ENCODE results near the gene CA9.
"Not testable (repeated sequence)": the region's sequence is repeated elsewhere in the genome, so short reads cannot be mapped to it uniquely, and the experiment has no call there.

CA9 gene

DNA sequence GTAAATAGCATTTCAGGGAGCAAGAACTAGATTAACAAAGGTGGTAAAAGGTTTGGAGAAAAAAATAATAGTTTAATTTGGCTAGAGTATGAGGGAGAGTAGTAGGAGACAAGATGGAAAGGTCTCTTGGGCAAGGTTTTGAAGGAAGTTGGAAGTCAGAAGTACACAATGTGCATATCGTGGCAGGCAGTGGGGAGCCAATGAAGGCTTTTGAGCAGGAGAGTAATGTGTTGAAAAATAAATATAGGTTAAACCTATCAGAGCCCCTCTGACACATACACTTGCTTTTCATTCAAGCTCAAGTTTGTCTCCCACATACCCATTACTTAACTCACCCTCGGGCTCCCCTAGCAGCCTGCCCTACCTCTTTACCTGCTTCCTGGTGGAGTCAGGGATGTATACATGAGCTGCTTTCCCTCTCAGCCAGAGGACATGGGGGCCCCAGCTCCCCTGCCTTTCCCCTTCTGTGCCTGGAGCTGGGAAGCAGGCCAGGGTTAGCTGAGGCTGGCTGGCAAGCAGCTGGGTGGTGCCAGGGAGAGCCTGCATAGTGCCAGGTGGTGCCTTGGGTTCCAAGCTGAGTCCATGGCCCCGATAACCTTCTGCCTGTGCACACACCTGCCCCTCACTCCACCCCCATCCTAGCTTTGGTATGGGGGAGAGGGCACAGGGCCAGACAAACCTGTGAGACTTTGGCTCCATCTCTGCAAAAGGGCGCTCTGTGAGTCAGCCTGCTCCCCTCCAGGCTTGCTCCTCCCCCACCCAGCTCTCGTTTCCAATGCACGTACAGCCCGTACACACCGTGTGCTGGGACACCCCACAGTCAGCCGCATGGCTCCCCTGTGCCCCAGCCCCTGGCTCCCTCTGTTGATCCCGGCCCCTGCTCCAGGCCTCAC is at the start of gene CA9:
TSS of gene CA9 (plus strand) at position 797 of the 893 bp plus-strand sequence. CDS start at position 829, 32 bp downstream.
- no peak for DNase-seq

DNA sequence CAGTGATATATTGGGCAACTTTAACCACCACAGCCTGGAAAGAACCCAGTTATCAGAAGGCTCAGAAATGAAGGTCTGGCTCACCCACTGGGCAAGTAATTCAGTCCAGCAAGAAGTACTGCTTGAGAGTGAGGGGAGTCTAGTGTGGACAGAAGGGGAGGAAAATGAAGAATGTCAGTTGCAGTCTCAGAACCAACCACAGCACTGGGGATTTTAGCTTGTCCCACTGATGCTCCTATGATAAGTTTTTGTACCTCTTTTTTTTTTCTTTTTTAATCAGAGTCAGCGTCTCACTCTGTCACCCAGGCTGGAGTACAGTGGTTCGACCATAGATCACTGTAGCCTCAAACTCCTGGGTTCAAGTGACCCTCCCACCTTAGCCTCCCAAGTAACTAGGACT is 46.2 kb upstream of the CA9 start:
- DNase-seq: no peak

DNA sequence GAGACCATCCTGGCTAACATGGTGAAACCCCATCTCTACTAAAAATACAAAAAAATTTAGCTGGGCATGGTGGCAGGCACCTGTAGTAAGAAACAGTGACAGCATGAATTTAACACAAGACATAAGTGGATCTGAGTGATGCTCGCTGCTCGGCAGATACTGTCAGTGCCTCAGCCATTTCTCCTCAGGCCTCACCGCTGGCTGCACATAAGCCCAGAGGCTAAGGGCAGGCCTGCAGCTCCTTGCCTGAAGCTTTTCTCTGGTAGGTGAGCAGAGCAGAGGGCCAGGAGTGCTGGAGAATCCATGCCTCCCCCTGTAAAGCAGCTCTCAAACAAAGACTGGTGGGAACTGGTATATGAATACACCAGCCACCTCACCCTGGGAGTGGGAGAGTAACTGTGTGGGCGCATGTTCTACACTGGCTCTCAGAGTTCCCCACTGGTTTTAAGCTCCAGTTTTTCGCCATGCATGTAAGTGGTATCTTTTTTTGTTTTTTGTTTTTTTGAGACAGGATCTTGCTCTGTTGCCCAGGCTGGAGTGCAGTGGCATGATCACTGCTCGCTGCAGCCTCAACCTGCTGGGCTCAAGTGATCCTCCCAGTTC is 45.2 kb upstream of the CA9 start:
- no peak for DNase-seq

DNA sequence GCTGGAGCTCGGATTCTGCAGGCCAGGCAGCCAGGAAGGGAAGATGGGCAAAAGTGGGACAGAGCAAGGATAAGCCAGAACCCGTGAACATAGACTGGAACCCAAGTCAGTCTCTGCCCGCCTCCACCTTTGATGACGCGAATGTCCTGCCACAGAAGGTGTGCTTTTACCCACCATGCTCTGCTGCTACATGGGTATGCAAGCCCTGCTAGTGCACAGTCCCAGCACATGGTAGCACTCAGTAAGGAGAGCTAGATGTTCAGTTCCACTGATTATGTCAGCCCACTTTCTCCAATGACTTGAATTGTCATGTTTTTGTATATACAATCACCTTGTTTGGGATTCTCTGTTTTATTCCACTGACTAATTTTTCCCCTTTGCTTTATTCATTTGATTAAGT is 44.1 kb upstream of the CA9 start:
- no peak for DNase-seq

DNA sequence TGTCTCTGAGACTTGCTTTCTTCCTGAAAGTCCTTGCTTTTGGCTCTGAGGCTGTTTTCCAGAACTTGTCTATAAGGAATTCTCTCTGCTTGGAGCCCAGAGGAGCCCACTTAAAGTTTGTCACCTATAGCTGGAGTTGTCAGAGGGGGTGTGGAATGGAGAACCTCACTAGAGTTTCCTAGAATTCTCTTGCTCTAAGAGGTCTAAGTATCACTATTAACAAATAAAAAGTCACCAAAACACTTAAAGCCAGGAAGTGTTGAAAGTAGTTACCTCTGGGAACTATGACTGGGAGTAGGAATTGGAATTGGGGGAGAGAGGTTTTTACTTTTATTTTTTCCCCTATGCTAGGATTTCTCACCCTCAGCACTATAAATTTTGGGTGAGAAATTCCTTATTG is 38.0 kb upstream of the CA9 start:
- no peak for DNase-seq

DNA sequence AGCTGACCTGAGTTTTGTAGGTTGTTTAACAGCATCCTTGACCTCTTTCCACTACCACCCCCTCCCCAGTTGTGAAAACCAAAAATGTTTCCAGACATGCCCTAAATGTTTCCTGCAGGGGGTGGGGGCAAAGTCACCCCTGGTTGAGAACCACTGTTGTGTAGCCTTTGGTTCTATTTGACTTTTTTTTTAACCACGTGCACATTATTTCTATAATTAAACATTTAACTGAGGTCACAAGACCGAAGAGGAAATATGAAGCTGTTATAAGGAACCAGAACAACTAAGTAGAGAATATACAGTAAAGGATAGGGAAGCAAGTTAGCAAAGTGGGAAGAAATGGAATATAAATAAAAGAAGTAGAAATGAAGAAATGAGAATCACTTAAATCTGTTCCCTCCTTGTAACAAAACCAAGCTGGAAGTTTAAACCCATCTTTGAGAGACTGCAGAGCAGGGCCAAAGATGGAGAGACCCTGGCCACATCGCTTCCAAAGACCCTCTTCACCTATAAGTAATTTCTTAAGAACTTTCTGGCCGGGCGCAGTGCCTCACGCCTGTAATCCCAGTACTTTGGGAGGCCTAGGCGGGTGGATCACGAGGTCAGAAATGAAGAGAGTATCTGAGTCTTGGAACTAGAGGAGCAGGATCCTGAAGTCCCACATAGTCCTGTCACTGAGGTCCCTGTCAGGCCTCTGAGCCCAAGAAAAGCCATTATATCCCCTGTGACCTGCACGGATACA is 37.4 kb upstream of the CA9 start:
- DNase-seq: no peak

DNA sequence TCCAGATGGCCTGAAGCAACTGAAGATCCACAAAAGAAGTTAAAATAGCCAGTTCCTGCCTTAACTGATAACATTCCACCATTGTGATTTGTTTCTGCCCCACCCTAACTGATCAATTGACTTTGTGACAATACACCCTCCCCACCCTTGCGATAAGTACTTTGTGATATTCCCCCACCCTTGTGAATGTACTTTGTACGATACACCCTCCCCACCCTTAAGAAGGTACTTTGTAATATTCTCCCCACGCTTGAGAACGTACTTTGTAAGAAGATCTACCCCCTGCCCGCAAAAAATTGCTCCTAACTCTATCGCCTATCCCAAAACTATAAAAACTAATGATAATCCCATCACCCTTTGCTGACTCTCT is 36.9 kb upstream of the CA9 start:
- DNase-seq: not testable (repeated sequence)

DNA sequence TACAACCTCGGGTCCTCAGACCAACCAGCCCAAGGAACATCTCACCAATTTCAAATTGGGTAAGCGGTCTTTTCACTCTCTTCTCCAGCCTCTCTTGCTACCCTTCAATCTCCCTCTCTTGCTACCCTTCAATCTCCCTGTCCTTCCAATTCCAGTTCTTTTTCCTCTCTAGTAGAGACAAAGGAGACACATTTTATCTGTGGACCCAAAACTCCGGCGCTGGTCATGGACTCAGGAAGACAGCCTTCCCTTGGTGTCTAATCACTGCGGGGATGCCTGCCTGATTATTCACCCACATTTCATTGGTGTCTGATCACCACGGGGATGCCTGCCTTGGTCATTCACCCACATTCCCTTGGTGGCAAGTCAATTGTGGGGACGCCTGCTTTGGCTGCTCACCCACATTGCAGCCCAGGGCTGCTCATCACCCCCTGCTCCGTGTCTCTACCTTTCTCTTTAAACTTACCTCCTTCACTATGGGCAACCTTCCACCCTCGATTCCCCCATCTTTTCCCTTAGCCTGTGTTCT is 36.2 kb upstream of the CA9 start:
- not testable (repeated sequence) for DNase-seq

DNA sequence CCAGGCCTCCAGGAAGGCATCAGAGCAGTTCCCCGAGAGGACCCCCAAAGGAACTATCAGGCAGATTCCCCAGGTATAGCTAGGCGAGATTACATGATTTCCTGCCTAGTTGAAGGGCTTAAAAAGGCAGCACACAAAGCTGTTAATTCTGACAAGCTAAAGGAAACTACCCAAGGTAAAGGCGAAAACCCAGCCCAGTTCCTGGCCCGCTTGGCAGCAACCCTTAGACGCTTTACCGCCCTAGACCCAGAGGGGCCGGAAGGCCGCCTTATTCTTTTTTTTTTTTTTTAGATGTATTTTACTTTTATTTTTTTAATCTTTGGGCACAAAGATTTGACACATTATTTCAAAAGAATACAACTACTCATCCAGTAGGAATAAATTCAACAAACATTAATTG is 35.0 kb upstream of the CA9 start:
- DNase-seq: peak in 1 of 4 experiments; percentile 12

DNA sequence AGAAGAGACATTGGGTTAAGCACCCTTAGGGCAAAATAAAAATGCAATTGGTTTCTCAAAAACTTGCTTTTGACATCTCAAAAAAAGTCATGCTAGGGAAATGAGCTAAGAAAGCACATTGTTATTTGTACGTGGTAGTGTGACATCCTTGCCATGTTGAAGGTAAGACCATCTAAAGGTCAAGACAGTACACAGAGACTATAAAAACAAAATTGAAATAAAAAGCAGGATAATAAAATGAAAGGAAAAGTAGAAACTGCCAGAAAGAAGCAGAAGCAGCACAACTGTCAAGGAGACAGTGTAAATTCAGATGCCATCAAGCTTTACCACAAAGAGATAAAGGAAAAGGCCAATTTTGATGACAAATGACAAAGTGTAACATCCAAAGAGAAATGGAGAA is 34.5 kb upstream of the CA9 start:
- not testable (repeated sequence) for DNase-seq

DNA sequence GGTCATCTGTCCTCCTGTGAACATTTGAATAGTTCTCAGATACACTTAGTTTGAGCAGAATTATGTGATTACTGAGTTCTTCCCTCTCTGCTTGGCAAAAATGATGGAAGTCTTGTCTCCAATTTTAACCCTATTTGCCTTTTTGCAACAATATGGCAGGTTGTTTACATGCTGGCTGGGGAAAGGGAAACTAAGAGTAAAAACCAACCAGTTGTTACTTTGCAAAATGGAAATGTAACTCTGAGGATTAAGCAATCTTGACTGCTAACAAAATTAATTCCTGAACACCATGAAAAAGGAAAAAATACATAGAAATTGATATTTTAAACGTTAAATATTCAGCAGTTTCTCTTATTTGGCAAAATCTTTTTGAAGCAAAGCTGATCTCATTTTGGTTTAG is 34.1 kb upstream of the CA9 start:
- DNase-seq: no peak

DNA sequence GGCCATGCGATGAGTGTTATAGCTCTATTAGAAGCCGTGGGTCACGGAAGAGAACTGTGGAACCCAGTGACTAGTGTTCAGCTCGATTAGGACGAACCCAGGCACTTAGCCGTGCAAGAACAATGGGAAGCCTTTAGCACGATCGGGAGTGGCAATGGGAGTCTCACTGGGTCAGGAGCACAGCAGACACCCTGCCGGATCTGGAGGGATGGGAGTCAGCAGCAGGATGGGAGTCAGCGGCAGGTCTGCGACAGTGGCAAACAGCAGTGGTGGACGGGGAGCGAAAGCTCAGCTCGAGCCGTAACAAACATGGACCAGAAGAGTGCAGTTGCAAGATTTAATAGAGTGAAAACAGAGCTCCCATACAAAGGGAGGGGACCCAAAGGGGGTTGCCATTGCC is 33.3 kb upstream of the CA9 start:
- DNase-seq: not testable (repeated sequence)

DNA sequence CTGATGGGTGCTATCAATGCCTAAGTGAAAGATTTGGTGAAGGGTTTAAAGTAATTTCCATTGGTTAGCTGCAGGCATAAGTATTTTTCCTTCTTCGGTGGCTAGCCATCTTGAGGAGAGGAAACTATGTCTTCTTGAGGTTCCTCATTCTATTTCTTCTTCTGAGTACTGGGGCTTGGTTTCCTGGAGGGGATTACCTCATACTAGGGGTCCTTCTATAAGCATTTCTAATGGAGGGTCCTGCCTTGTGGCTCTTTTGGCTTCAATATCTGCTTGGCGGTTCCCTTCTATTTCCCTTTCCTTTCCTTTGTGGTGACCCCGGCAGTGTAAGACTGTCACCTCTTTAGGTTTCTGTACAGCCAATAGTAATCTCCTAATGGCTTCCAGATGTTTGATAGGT is 32.2 kb upstream of the CA9 start:
- DNase-seq: not testable (repeated sequence)

DNA sequence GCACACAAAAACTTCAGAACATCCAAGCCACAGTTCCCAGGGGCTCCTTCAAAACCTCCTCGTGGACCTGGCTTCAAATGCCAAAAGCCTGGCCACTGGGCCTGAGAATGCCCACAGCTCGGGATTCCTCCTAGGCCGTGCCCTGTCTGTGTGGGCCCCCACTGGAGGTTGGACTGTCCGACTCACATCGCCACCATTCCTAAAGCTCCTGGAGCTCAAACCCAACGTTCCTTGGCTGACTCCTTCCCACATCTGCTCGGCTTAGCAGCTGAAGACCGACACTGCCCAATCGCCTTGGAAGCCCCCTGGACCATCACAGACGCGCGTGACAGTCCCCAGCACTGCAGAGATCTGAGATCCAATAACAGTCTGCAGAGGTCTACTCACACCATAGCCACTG is 30.7 kb upstream of the CA9 start:
- DNase-seq: no peak

DNA sequence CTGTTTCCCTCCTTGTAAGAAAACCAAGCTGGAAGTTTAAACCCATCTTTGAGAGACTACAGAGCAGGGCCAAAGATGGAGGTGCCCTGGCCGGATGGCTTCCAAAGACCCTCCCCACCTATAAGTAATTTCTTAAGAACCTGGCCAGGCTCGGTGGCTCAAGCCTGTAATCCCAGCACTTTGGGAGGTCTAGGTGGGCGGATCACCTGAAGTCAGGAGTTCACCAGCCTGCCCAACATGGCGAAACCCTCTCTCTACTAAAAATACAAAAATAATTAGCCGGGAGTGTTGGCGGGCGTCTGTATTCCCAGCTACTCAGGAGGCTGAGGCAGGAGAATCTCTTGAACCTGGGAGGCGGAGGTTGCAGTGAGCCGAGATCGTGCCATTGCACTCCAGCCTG is 28.0 kb upstream of the CA9 start:
- DNase-seq: not testable (repeated sequence)

DNA sequence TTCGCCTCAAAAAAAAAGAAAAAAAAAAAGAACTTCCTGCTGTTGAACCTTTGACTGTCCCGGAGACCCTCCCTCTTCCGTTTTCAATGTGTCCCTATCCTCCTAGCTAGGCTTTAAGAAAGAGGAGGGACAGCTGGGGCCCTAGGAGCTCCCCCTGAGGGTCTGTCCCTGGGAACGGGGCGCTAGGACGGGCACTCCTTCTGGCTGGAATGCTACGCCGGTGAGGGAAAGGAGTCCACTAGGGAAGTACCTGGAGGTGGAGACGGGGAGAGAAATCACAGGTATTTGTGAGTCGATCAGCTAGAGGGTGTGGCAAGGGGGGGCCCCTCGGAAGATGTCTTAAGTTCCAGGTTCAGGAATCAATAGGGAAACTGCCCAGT is 27.6 kb upstream of the CA9 start:
- no peak for DNase-seq

DNA sequence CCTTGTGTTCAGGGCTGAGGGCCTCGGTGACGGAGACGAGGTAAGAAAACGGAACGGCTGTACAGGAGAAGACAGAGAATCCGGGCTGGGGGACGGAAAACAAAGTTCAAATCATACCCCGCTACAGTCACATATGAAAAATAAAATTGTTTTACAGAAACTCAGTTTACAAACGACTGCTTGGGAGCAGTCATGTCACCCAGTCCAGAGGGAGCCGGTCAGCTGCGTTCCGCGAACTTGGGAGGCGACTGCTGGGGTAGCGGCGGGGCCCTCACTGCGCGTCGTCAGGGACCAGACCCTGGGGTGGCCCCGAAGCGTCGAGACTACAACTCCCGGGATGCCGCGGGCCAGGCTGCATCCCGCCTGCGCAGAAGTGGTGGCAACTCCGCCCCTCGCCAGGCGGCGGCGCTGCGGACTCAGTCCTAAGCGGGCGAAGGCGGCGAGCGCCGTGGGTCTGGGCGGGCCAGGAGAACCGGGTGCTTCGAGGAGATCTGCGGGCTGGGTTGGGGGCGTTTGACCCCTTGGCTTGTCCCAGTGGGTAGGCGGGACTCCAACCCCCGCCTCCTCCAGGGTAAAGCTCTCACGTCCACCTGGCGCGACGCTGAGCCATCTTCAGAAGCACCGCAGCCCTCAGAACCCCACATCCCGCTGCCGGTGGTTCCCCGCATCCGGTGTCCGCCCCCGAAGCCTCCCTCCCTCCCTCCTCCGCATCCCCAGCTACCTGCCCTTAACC is 27.0 kb upstream of the CA9 start:
- DNase-seq: peak; percentile 76 to 89 (median 84)

DNA sequence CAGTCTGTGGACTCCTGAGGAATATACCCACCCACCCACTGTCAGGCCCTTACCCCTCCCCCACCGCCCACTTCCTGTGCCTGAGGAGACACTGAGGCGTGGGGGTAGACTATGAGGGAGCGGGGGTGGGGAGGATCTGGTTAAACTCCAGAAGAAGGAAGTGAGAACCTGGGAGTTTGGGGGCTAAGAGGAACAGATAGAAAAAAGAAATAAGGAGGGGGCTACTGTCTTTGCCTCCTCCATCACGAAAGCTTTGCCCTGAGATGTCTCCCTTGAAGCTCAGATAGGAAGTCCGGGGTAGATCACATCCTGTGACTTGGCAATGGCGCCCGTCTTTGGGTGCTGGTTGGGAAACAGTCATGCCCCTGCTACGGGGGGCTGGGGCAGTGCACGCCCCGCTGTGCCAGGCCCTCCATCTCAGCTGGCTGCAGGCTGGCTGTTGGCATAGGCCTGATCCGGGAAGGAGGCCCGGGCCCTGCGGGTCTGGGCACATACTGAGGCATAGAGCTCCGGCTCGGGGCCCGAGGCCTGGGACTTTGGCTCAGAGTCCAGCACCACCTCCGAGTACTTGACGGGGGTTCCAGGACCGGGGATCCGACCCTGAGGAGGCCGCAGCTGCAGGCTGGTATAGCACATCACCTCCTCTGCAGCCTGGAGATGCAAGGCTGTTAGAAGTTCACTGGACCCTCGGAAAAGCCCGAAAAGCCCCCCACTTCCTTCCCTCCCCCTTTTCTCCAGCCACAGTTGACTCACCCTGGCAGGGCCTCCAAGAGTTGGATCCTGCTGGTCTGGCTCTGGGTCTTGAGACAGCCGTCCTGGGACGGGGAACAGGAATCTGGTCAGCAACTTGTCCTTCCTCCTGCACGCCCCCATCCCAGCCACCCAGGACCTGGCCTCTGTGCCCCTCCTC is 24.0 kb upstream of the CA9 start:
- DNase-seq: peak in 2 of 4 experiments; percentile 17 to 53

DNA sequence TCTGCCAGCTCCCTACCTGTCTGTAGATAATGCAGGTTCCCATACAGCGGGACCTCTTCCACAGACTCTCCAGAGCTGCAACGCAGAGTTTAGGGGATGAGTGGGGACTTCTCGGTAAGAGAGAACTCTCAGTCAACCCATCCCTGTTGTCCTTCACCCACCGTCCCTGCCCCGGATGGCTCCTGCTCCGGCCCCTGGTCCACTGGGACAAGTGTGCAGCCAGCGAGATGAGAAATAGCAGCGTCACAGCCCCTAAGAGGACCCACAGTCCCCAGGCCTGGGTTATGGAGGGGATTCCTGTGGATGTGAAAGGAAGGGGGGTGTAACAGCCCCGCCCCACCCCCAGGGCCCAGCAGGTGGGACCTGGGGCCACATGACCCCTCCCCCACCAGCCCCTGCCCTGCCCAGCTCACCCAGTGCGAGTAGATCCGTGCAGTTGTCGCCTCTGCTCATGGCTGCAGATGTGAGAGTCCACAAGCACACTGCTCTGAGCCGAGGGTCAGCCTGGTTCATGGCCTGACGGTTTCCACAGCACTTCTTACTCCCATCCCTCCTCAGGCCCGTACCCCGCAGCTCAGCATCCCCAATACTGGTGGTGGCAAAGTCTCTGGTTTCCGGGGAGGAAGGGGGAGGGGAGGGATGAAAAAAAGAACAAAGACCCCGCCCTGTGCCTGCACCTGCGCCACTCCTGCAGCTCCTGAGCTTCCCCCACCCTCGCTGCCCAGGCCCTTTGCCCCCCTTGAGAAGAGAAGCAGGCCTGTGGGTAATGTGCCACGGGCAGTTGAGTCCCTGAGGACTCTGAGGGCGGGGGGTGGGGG is 23.2 kb upstream of the CA9 start, which contains the start of gene SIT1:
TSS of gene SIT1 (minus strand) at position 591 of the 818 bp plus-strand sequence. CDS start at position 513, 78 bp downstream.
- peak in 1 of 4 experiments; percentile 33 for DNase-seq
